Fibroblast of lung (primary cell): Measurements from ENCODE around the gene HPCAL1. TPM values are rescaled to one million over a fixed set of nuclear protein-coding genes. Genes with fewer than 3 reads are reported as not detected.
"Not testable (repeated sequence)": the region's sequence is repeated elsewhere in the genome, so short reads cannot be mapped to it uniquely, and the experiment has no call there.

Experiments used
- DNase-seq, 2 donors: peaks; one replicate each; pipeline versions ENCODE4 v3.0.0 to v3.0.0-alpha.2; 2010; ENCODE audit warnings: low read depth in 2 of 2
- H2AFZ ChIP-seq: 2 replicates; pipeline ENCODE4 v1.5.1; 2012; ENCODE audit warnings: low read length, control low read depth, inconsistent platforms
- H3K27ac ChIP-seq: 2 replicates; pipeline ENCODE4 v1.5.1; 2011; ENCODE audit warnings: low read length, control low read depth; ENCODE audit not compliant: insufficient read depth
- H3K27me3 ChIP-seq: 2 replicates; pipeline ENCODE4 v1.5.1; 2011; ENCODE audit warnings: mild to moderate bottlenecking, low read length; ENCODE audit not compliant: control insufficient read depth, insufficient read depth
- H3K36me3 ChIP-seq: 2 replicates; pipeline ENCODE4 v1.5.1; 2011; ENCODE audit warnings: low read length; ENCODE audit not compliant: control insufficient read depth, insufficient read depth
- H3K4me1 ChIP-seq: 2 replicates; pipeline ENCODE4 v1.5.1; 2011; ENCODE audit warnings: low read length; ENCODE audit not compliant: control insufficient read depth, insufficient read depth; ENCODE audit errors: extremely low read depth
- H3K4me2 ChIP-seq: 2 replicates; pipeline ENCODE4 v1.5.1; 2011; ENCODE audit warnings: low read length, control low read depth; ENCODE audit not compliant: insufficient read depth; ENCODE audit errors: extremely low read depth
- H3K4me3 ChIP-seq, 4 experiments: fragments of 200-600 bp in 1 of 4; sonication (generic) in 1 of 4; replicated peaks in 1 of 4; 2 replicates each; pipeline ENCODE4 v1.5.1; 2011 to 2016; ENCODE audit warnings: low read length in 4 of 4, low read depth in 3 of 4, mild to moderate bottlenecking in 3 of 4, control low read depth in 2 of 4, inconsistent platforms in 1 of 4, mixed read lengths in 1 of 4; ENCODE audit not compliant: insufficient read depth in 1 of 4; ENCODE audit errors: control extremely low read depth in 1 of 4
- H3K79me2 ChIP-seq: 2 replicates; pipeline ENCODE4 v1.5.1; 2012; ENCODE audit warnings: mild to moderate bottlenecking, low read length, inconsistent platforms; ENCODE audit not compliant: control insufficient read depth, insufficient read depth
- H3K9ac ChIP-seq: 2 replicates; pipeline ENCODE4 v1.5.1; 2011; ENCODE audit warnings: mild to moderate bottlenecking, low read length, control low read depth; ENCODE audit not compliant: insufficient read depth
- H3K9me3 ChIP-seq: 2 replicates; pipeline ENCODE4 v1.5.1; 2012; ENCODE audit warnings: low read depth, low read length; ENCODE audit not compliant: control insufficient read depth, insufficient read depth
- H4K20me1 ChIP-seq: 2 replicates; pipeline ENCODE4 v1.5.1; 2011; ENCODE audit warnings: low read length; ENCODE audit not compliant: control insufficient read depth, insufficient read depth; ENCODE audit errors: extremely low read depth
- EZH2 ChIP-seq: IDR thresholded peaks from 2 replicates; pipeline ENCODE4 v1.5.1; 2012; ENCODE audit warnings: low read length, control low read depth, mild to moderate bottlenecking; ENCODE audit errors: missing control alignments
- polyA plus RNA-seq, 2 donors: library from polyadenylated mRNA; depleted of rRNA in 1 of 2; stranded (reverse) in 1 of 2; unstranded in 1 of 2; fragments of >200 nt; gene quantifications; 2 replicates each; pipeline ENCODE4 v1.2.1, GENCODE V29; 2011 to 2012; ENCODE audit warnings: missing spikeins in 1 of 2
- total RNA-seq: library from RNA; depleted of rRNA; stranded (reverse); fragments of >200 nt; gene quantifications from 2 replicates; pipeline ENCODE4 v1.2.1, GENCODE V29; 2014
- TF ChIP-seq, protein P1 (sequence below), 2 donors: IDR thresholded peaks in 1 of 2; conservative IDR thresholded peaks in 1 of 2; 1 replicate in 1 of 2; 2 replicates in 1 of 2; pipeline ENCODE4 v1.5.1; 2011 to 2012; ENCODE audit warnings: low read length in 2 of 2, control low read depth in 1 of 2, inconsistent platforms in 1 of 2, low read depth in 1 of 2, mild to moderate bottlenecking in 1 of 2

HPCAL1 gene
- total and polyA plus RNA-seq, 2 donors (not counting 1 experiment from before 2014, with no cell fraction given), result 11.4 to 34.5 TPM

DNA sequence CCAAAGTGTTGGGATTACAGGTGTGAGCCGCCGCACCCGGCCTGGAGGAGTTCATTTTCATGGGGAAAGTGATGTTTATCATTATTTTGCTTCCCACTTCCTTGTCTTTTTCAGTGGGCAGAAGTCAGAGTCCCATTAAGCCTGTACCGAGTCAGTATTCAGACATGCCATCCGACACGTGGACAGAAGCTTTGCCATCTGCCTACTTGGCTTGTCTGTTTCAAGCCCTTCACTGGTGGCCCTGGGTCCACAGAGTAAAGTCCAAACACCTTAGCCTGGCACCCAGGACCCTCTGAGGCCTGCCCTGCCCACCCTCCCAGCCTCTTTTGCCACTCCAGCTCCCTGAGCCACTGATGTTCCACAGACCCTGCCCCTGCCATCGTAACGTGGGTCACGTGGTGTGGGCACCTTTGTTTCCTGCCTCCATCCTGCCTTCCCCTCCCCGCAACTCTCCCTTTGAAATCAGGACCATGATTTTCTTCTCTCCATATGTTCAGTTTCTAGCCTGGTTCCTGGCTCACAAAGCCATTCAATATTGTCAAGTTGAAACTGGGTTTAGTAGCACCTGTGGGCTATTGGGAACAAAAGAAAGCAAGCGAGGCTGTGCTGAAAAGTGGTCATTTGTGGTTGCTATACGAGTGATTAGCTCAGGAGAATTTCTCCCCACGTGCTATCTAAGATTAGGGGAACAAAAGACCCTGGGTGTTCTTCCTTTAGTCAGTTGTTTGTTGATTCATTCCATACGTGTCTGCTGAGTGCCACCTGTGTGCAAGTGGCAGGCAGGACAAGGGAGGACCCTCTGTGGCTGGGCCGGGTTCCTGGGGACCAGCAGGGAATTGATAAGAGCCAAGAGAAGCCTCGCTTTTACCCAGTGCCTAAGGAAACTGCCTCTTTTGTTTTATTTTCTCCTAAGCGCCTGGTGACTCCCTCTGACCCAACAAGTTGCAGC lies 150.5 kb downstream of the HPCAL1 start:
- H3K4me3 ChIP-seq, result no peak overlapping the region
- H2AFZ ChIP-seq, result no peak overlapping the region
- peaks cover 4% of the 10 kb centered on the region for H3K4me1 ChIP-seq
- no peaks in the 10 kb centered on the region for H3K36me3 ChIP-seq
- DNase-seq, result no peak
- H4K20me1 ChIP-seq, result no peaks in the 10 kb centered on the region
- H3K27me3 ChIP-seq, result no peaks in the 10 kb centered on the region
- no peak overlapping the region for H3K27ac ChIP-seq
- H3K9me3 ChIP-seq, result no peaks in the 10 kb centered on the region
- no peak overlapping the region for H3K4me2 ChIP-seq
- TF ChIP-seq, protein P1, sequence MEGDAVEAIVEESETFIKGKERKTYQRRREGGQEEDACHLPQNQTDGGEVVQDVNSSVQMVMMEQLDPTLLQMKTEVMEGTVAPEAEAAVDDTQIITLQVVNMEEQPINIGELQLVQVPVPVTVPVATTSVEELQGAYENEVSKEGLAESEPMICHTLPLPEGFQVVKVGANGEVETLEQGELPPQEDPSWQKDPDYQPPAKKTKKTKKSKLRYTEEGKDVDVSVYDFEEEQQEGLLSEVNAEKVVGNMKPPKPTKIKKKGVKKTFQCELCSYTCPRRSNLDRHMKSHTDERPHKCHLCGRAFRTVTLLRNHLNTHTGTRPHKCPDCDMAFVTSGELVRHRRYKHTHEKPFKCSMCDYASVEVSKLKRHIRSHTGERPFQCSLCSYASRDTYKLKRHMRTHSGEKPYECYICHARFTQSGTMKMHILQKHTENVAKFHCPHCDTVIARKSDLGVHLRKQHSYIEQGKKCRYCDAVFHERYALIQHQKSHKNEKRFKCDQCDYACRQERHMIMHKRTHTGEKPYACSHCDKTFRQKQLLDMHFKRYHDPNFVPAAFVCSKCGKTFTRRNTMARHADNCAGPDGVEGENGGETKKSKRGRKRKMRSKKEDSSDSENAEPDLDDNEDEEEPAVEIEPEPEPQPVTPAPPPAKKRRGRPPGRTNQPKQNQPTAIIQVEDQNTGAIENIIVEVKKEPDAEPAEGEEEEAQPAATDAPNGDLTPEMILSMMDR (conservative IDR thresholded peaks at IDR 0.05 in 1 of 2, IDR thresholded peaks at IDR 0.05 in 1 of 2; ENCODE audit: low read depth in 1 of 2, low read length in 2 of 2), result no peak
- TF ChIP-seq EZH2, result no peak
- H3K9ac ChIP-seq, result no peak overlapping the region
- H3K79me2 ChIP-seq, result no peaks in the 10 kb centered on the region

DNA sequence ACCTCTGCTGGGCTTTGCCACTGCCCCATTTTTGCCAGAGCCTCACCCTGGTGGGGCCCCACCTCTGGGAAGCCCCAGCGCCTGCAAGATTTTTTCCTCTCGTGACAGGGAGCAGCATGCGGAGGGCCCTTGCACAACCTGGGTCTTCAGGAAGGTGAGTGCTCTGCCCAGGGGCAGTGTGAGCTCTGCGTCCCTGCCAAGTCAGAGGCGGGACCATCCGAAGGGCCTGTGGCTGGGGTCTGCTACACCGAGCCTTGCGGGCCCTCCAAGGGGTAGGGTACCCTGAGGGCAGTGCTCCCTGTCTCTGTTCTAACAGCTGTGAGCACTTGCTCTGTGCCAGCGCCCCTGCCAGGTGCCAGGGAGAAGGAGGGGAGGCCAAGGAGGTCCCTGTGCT lies 151.2 kb downstream of the HPCAL1 start:
- no peak overlapping the region for H3K9ac ChIP-seq
- no peak for DNase-seq
- TF ChIP-seq, protein P1 (conservative IDR thresholded peaks at IDR 0.05 in 1 of 2, IDR thresholded peaks at IDR 0.05 in 1 of 2; ENCODE audit: low read depth in 1 of 2, low read length in 2 of 2), result no peak
- no peak for TF ChIP-seq EZH2
- H3K79me2 ChIP-seq, result no peaks in the 10 kb centered on the region
- H3K4me3 ChIP-seq, result no peak overlapping the region
- H3K27ac ChIP-seq, result no peak overlapping the region
- no peaks in the 10 kb centered on the region for H4K20me1 ChIP-seq
- no peaks in the 10 kb centered on the region for H3K9me3 ChIP-seq
- H3K4me1 ChIP-seq, result peaks cover 4% of the 10 kb centered on the region
- H3K27me3 ChIP-seq, result no peaks in the 10 kb centered on the region
- no peaks in the 10 kb centered on the region for H3K36me3 ChIP-seq
- no peak overlapping the region for H2AFZ ChIP-seq
- no peak overlapping the region for H3K4me2 ChIP-seq

DNA sequence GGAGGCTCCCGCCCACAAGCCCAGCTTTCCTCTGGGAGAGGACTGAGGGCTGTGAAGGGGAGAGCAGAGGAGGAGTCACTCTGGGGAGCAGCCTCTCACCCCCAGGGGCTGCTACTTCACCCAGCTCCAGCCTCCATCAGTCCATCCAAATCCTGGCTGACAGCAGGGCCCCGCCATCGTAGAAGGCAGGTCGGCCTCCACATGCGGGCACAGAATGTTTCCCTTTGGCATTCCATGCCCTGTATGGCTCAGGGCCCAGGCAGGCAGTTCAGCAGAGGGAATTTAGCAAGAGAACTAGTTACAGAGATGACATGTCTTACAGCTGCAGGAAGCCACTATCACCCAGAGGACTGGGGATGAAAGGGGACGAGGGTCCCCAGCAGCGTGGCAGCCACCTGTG lies 151.8 kb downstream of the HPCAL1 start:
- no peaks in the 10 kb centered on the region for H3K27me3 ChIP-seq

DNA sequence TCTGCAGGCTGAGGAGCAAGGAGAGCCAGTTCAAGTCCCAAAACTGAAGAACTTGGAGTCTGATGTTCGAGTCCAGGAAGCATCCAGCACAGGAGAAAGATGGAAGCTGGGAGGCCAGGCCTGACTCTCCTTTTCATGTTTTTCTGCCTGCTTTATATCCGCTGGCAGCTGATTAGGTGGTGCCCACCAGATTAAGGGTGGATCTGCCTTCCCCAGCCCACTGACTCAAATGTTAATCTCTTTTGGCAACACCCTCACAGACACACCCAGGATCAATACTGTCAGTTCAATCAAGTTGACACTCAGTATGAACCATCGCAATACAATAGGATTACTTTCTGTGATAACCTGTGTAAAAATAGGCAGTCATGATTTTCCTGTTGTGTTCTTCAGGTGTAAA lies 154.5 kb downstream of the HPCAL1 start:
- H4K20me1 ChIP-seq, H2AFZ ChIP-seq, H3K9me3 ChIP-seq, H3K27ac ChIP-seq, H3K4me2 ChIP-seq, H3K79me2 ChIP-seq, H3K4me1 ChIP-seq, H3K9ac ChIP-seq, H3K4me3 ChIP-seq, H3K27me3 ChIP-seq, DNase-seq, H3K36me3 ChIP-seq: not testable (repeated sequence)

More for the DNA sequence above, 151.8 kb downstream of the HPCAL1 start:
- no peak overlapping the region for H3K9ac ChIP-seq
- H4K20me1 ChIP-seq, result no peaks in the 10 kb centered on the region
- no peak overlapping the region for H3K4me2 ChIP-seq
- H3K4me3 ChIP-seq, result no peak overlapping the region
- peaks cover 4% of the 10 kb centered on the region for H3K4me1 ChIP-seq
- DNase-seq, result no peak
- H3K36me3 ChIP-seq, result no peaks in the 10 kb centered on the region
- no peak for TF ChIP-seq EZH2
- TF ChIP-seq, protein P1 (conservative IDR thresholded peaks at IDR 0.05 in 1 of 2, IDR thresholded peaks at IDR 0.05 in 1 of 2; ENCODE audit: low read depth in 1 of 2, low read length in 2 of 2), result no peak
- H2AFZ ChIP-seq, result no peak overlapping the region
- H3K27ac ChIP-seq, result no peak overlapping the region
- no peaks in the 10 kb centered on the region for H3K79me2 ChIP-seq
- H3K9me3 ChIP-seq, result no peaks in the 10 kb centered on the region
